22Rv1 (cell line): ENCODE data around the gene TUBB6.

Source experiments
- ZFX ChIP-seq: fragments of 450-650 bp; IDR thresholded peaks from 2 replicates; pipeline ENCODE4 v1.6.1; 2017; ENCODE audit warnings: antibody characterized with exemption, borderline replicate concordance
- TF ChIP-seq, protein P1 (sequence below): fragments of 450-650 bp; IDR thresholded peaks from 2 replicates; pipeline ENCODE4 v1.5.1; 2017; ENCODE audit warnings: mild to moderate bottlenecking

DNA sequence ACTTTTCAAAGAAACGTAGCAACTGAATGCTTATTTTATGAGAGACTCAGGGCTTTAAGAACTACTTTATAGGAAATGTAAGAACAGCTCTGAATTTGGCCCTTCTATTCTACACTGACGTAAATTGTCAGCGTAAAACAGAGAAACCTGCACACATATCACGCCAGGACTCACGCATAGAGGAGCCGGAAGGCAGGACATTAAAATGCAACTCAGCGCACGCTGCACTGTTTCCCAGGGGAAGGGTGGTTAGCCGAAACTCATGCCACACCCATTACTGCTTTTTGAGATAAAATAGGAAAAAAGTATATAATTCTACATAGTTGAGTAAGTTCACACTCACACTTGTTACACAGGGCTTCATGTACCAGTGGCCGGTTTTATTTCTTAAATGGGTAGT, 7.4 kb downstream of the TUBB6 start:
- TF ChIP-seq, protein P1, sequence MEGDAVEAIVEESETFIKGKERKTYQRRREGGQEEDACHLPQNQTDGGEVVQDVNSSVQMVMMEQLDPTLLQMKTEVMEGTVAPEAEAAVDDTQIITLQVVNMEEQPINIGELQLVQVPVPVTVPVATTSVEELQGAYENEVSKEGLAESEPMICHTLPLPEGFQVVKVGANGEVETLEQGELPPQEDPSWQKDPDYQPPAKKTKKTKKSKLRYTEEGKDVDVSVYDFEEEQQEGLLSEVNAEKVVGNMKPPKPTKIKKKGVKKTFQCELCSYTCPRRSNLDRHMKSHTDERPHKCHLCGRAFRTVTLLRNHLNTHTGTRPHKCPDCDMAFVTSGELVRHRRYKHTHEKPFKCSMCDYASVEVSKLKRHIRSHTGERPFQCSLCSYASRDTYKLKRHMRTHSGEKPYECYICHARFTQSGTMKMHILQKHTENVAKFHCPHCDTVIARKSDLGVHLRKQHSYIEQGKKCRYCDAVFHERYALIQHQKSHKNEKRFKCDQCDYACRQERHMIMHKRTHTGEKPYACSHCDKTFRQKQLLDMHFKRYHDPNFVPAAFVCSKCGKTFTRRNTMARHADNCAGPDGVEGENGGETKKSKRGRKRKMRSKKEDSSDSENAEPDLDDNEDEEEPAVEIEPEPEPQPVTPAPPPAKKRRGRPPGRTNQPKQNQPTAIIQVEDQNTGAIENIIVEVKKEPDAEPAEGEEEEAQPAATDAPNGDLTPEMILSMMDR, result no peak
- no peak for TF ChIP-seq ZFX
